Omental fat pad (tissue), 4 donors: ENCODE results near the gene PTPRM. TPM values are rescaled to one million over a fixed set of nuclear protein-coding genes. Genes with fewer than 3 reads are reported as not detected.

Experiments used
- ATAC-seq: fragments of 150-250 bp; one replicate; pipeline ENCODE4 v1.9.1; 2016; ENCODE audit warnings: mild to moderate bottlenecking, moderate library complexity; ENCODE audit not compliant: low FRiP score
- DNase-seq: peaks from one replicate; pipeline ENCODE4 v3.0.0-alpha.2; 2019; ENCODE audit warnings: low spot score
- total RNA-seq, 4 donors: library from RNA; depleted of rRNA; stranded (reverse); fragments of >200 nt; gene quantifications; one replicate each; pipeline ENCODE4 v1.1.0, GENCODE V29; 2016
- TF ChIP-seq, protein P1 (sequence below), 3 donors: fragments of 450-650 bp; IDR thresholded peaks; one replicate each; pipeline ENCODE4 v1.5.1; 2016 to 2017; ENCODE audit warnings: antibody characterized with exemption in 3 of 3, mild to moderate bottlenecking in 3 of 3, moderate library complexity in 2 of 3

Gene PTPRM
- total RNA-seq, 4 donors from 2014 or later, result 64.8 to 238 (median 144) TPM

DNA sequence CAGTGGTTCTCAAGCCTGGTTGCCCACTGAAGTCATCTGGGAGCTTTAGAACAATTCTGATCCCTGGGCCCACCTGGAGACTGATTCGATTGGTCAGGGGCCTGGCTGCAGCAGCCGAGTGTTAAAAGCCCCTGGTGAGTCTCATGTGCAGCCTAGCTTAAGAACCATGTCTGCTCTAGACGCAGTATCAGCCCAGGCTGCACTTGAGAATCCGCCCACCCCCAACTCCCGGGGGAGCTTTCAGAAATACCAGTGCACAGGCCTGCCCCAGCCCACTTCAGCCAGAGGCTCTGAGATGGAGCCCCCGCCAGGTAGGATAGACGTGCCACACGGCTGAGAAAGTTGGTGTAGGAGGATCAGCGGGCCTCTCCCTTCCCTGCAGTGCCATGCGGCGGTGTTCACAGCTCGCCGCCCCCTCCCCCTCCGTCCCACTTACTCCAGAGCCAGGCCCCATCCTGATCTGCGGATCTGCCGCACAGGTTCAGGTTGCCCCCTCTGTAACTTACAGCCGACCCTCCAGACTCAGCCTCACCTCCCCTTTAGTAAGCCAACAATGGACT, 833.2 kb downstream of the PTPRM start:
- ATAC-seq (no peak), DNase-seq (no peak)
- TF ChIP-seq, protein P1, sequence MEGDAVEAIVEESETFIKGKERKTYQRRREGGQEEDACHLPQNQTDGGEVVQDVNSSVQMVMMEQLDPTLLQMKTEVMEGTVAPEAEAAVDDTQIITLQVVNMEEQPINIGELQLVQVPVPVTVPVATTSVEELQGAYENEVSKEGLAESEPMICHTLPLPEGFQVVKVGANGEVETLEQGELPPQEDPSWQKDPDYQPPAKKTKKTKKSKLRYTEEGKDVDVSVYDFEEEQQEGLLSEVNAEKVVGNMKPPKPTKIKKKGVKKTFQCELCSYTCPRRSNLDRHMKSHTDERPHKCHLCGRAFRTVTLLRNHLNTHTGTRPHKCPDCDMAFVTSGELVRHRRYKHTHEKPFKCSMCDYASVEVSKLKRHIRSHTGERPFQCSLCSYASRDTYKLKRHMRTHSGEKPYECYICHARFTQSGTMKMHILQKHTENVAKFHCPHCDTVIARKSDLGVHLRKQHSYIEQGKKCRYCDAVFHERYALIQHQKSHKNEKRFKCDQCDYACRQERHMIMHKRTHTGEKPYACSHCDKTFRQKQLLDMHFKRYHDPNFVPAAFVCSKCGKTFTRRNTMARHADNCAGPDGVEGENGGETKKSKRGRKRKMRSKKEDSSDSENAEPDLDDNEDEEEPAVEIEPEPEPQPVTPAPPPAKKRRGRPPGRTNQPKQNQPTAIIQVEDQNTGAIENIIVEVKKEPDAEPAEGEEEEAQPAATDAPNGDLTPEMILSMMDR (IDR thresholded peaks at IDR 0.05), result no peak

DNA sequence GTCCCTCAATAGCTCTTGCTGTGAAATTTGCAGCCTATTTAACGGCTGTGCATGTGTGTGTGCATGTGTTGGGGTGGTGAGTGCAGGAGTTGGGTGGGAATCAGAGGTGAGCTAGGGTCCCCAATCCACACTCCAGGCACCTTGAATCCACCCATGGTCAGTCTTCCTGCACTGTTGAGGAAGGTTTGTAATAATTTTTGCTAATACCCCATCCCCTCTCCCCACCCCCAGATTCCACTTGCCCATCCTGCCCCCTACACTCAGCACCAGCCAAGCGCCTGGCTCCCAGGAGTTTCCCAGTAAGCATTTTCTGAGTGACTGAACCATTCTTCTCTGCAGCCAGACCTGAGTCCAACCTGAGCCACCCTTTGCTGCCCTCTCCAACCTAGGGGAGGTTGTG, 833.7 kb downstream of the PTPRM start:
- TF ChIP-seq, protein P1 (IDR thresholded peaks at IDR 0.05), result no peak

DNA sequence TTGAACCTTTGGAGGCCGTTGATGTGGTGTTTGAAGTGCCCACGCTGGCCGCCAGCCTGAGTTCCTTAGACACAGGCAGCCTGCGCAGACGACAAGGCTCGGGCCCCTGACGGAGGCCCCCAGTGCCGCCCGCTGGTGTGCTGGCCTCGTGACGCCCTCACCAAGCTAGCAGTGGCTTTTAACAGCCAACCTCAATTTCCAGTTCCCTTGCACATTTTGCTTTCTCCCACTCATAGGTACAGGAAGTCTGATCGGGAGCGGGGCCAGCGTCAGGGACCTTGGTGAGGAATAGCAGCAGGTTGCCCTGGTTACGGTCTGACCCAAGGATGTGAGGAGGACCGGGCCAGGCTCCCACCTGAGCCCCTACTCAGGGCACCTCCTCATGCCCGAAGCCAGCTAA, 834.5 kb downstream of the PTPRM start:
- DNase-seq (no peak), ATAC-seq (no peak)
- TF ChIP-seq, protein P1 (IDR thresholded peaks at IDR 0.05), result no peak

More for the DNA sequence above, 833.7 kb downstream of the PTPRM start:
- ATAC-seq (no peak), DNase-seq (no peak)

DNA sequence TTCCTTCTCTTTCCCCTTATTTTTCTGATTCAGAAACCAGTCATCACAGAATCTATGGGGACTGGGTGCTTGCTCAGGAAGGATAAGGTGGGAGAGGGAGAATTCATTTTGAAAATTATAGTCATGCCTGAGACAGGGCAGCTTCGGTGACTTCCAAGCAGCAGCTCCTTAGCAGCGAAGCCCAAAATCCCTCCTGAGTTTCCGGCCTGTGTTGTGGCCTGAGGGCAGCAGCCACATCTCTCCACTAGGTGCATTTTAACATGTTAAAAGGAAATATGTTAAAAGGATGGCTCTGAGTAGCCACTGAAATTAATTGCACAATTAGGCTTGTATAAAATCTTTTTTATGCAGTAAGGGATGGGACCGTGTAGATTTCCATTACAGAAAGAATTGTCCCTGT, 835.1 kb downstream of the PTPRM start:
- no peak for DNase-seq
- TF ChIP-seq, protein P1 (IDR thresholded peaks at IDR 0.05), result no peak
- no peak for ATAC-seq

DNA sequence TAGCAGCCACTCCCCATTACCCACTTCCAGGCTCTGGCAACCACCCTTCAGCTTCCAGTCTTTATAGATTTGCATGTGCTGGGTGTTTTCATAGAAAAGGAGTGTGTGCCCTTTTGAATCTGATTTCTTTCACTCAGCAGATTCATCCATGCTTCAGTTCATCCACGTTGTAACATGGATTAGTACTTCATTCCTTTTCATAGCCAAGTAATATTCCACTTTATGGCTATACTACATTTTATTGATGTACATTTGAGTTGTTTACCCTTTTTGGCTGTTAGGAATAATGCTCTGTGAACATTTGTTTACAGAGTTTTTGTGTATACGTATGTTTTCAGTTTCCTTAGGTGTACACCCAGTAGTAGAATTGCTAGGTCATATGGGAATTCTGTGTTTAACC, 836.6 kb downstream of the PTPRM start:
- TF ChIP-seq, protein P1 (IDR thresholded peaks at IDR 0.05), result no peak
- ATAC-seq (no peak), DNase-seq (no peak)

DNA sequence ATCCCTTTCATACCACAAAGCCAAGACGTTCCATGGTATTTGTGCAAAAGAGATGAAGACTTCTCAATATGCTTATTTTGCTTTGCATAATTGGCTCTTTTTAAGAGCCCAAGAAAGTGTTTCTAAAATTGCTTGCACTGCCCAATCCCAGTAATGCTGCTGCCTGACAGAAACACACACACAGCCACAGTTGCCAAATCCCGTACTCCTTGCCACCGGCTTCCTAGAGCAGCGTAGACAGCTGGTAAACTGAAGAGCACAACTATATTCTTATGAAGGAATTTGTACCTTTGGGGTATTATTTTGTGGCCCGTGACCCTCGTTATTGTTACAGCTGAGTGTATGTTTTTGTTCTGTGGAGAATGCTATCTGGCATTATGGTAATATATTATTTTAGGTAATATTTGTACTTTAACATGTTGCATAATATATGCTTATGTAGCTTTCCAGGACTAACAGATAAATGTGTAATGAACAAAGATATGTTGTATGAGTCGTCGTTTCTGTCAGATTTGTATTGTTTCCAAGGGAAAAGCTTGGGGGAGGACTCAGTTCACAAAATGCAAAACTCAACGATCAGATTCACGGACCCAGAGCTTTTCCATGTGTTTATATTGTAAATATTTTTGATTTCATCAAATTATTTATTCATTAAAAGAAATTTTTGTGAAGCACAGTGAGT, 839.2 kb downstream of the PTPRM start:
- TF ChIP-seq, protein P1 (IDR thresholded peaks at IDR 0.05), result no peak
- DNase-seq, result no peak
- ATAC-seq, result no peak

DNA sequence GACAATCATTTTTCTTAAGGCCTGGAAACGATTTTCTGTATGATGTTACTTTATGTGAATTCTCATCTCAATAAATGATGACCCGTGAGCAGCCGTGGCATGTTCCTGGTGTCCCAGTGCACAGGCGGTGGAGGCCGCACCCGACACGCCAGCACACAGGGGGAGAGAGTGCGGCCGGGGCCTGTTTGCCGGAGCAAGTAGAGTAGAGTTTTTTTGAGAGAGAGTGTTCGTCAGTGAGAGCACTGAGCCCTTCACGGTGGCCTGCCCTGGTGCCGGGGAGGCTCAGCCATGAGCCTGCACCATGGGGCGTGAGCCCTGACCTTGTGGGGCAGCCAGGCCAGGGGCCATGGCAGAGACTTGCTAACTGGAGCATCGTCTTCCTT, 839.7 kb downstream of the PTPRM start:
- TF ChIP-seq, protein P1 (IDR thresholded peaks at IDR 0.05), result no peak
- DNase-seq (no peak), ATAC-seq (no peak)
